GM21381 (cell line): ENCODE measurements around the gene PGS1.

Experiments used
- ATAC-seq: cut with Tn5 transposase; IDR thresholded peaks from one replicate; pipeline ENCODE4 v1.9.1; 2021; ENCODE audit warnings: mild to moderate bottlenecking, moderate library complexity; ENCODE audit not compliant: unreplicated experiment

Gene PGS1

GRCh38 chr17:78422872-78423588, 44.6 kb downstream of the PGS1 start:
- ATAC-seq: no peak

GRCh38 chr17:78423961-78424675, 45.7 kb downstream of the PGS1 start:
- ATAC-seq: no peak

DNA sequence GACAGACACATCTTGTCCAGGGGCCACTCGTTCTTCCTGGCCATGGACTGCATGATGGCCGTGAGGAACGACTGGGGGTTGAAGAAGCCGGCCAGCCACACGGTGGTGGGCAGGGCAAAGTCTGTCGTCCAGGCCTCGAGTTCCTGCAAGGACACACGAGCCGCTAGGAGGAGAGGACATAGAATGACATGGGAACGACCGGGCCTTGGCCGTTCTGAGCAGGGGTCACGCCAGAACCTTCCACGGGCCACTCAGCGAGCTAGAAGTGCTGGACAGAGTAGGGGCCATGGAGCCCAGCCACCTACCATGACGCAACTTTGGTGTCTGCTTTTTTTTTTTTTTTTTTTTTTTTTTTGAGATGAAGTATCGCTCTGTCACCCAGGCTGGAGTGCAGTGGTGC, 47.0 kb downstream of the PGS1 start:
- no peak for ATAC-seq

- ATAC-seq: no peak
Observed at GRCh38 chr17:78426293-78426879, 47.9 kb downstream of the PGS1 start.

- ATAC-seq: no peak
Observed at GRCh38 chr17:78427140-78427539, 48.7 kb downstream of the PGS1 start.

DNA sequence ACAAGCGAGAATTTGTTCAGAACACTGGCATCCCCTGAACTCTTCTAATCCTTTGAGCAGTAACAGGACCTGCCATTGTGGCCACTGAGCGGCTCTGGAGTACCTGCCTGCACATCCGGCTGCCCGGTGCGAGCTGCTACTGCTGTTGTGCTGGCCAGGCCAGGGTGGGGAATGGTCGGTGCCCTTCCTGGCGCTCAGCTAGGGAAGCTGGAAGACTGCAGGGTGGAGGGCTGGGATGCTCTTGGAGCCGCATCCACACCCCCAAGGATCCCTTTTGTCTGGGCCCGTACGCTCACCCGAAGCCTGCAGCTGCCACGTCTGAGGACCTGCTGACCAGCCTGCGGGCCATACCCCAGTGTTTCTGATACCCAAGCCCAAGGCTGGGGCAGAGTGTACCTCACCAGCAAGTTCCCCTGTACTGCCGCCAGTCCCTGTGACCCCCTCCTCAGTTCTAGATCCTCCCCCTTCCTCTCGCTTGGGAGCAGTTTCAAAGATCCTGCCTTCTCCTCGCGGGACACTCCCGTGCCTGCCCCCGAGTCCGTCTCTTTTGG, 49.7 kb downstream of the PGS1 start:
- ATAC-seq: no peak

DNA sequence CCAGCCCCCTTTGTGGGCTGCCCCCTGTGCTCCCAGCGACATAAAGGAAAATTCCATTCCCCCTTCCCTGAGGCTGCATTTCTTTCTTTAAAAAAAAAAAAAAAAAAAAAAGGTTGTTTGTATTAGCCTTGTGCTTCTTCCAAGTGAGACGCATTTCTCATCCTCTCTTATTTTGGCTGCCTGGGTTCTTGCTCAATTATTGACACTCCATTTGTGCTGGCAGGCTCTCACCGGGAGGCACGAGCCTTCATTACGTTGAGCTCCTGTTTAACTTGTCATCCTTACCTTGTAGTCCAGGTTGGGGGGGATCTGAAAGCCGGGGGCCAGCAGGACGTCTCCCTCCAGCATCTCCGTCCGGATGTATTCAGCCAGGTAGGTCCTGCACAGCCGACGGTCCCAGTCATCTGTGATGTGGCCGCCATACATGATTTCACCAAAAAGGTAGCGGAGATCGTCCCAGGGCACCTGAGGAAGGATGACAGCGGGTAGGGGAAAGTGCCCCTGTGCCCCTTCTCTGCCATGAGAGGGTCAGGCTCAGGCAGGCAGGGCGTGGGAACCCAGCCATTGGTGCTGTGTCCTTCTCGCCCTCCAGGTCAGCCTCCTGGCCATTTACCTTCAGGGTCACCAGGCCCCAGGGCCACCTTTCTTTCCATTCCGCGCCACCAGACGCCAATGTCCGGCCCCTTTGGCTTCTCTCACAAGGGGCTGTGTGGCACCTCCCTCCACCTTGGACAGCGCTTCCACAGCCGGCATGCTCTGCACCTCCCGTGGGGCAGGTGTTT, 50.6 kb downstream of the PGS1 start:
- ATAC-seq: no peak

- no peak for ATAC-seq
Observed at GRCh38 chr17:78429618-78429995, 51.2 kb downstream of the PGS1 start.

DNA sequence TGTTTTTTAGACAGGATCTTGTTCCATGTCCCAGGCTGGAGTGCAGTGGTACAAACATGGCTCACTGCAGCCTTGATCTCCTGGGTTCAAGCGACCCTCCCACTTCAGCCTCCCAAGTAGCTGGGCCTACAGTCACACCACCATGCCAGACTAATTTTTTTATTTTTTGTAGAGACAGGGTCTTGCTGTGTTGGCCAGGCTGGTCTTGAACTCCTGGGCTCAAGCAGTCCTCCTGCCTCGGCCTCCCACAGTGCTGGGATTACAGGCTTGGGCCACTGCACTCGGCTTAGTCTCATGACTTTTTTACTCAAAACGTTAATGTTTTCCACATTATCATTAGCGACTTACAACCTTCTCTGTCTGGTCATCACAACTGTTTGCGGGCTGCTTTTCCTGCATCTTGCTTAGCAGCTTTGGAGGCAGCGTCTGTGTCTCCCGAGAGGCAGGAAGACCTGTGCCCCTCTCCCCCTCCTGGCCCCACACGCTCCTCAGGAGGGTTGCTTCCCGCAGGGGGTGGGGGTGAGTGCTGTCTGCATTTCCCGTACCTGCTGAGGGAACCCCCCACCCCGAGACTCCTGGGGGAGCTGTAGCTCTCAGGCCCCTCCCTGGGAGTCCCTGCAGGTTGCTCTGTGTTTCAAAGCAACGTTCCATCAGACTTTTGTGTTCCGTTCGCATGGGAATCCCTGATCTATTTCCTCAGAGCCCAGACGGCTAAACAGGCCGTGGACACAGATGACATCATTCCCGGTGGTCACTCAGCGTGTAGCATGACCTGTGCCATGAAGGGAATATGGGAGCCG, 52.6 kb downstream of the PGS1 start:
- ATAC-seq: no peak

GRCh38 chr17:78431692-78431958, 53.2 kb downstream of the PGS1 start:
- no peak for ATAC-seq

GRCh38 chr17:78432226-78433012, 54.0 kb downstream of the PGS1 start:
- ATAC-seq: no peak

GRCh38 chr17:78433013-78433727, 54.7 kb downstream of the PGS1 start:
- no peak for ATAC-seq

- no peak for ATAC-seq
Observed at GRCh38 chr17:78433780-78434335, 55.4 kb downstream of the PGS1 start.

DNA sequence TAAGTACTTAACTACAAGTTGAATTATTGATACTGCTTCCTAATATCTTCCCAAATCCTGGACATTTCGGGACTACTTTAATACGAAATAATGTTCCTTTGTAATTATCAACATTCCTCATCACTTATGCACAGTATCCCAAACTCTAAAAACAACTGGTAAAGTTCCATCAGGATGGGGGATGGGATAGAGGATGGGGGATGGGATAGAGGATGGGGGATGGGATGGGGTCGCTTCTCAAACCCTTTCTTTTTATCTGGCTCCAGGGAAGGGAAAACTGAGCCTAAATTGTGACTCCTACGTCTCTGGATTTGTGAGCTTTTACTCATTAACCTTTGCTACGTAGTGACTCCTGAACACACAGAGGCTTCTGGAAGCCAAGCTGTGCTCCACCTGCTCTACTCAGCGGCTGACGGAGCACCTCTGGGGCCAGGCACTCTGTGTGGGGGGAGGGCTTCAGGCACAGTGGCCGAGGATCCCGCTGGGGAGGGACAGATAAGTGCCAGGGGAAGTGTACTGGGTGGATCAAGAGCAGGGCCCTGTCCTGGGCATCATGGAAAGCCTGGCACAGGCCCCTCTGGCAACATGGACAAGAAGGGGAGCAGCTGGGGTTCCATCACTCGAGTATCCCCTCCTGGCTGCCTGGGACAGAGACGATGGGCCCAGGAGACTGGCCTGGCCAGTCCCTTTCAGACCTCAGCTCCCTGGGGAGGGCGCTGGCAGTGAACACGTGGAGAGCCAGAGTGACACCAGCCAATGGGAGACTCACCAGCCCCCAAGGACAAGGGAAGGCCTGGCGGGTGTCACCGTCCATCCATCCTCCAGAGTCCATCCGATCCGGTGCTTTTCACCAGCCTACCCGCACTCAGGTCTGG, 56.2 kb downstream of the PGS1 start:
- ATAC-seq: no peak

GRCh38 chr17:78435330-78436005, 57.0 kb downstream of the PGS1 start:
- ATAC-seq: no peak

- ATAC-seq: no peak
Observed at GRCh38 chr17:78437508-78438169, 59.2 kb downstream of the PGS1 start.

- no peak for ATAC-seq
Observed at GRCh38 chr17:78438271-78438691, 59.8 kb downstream of the PGS1 start.
